ENCODE data around the gene USF3. TPM values are rescaled to one million over a fixed set of nuclear protein-coding genes. Genes with fewer than 3 reads are reported as not detected.

The USF3 gene
- total and polyA plus RNA-seq, 2 of the 8 experiments (the other 6 are each of a cell fraction or from before 2014, with no cell fraction given), result 9.6 to 18.5 TPM

DNA sequence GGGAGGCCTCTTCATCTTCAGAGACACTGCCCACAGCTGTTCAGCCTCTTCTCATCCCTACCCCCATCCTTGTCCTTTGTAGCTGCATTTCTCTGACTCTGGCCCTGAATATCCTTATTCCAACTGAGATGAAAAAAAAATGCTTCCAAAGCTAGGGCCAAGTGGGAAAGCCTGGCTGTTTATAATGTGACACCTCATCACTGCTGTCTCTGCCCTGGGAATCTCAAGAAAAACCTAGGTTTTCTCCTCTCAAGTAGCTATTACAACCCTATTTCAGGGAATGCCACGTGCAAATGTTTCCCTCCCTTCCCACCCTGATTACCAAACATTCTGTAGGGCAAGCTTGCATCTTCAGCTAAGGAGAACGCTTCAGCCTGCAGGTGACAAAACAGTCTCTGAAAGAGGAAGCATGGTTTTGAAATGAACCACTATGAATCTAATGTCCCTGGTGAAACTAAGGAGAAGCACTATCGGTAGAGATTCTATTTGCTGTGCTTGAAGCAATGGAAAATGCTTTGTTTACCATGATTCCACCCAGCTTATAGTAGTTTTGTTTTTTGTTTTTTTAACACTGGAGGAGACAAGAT, 65.4 kb downstream of the USF3 start (continued):
- TF ChIP-seq E2F6 (IDR thresholded peaks at IDR 0.05), result no peak
- TF ChIP-seq KDM4A (IDR thresholded peaks at IDR 0.05; ENCODE audit: low read depth, low read length, severe bottlenecking), result no peak
- TF ChIP-seq SRF (IDR thresholded peaks at IDR 0.05; ENCODE audit: low read depth, low read length), result no peak
- no peak for TF ChIP-seq ATF3 (IDR thresholded peaks at IDR 0.05; ENCODE audit: insufficient read depth, low read depth, low read length)

Measured in H1 (cell line).